Kidney capillary endothelial cell (primary cell): ENCODE results near the gene EPHX1.

ENCODE experiments used
- DNase-seq: peaks from one replicate; pipeline ENCODE4 v3.0.0-alpha.2; 2018; ENCODE audit warnings: low spot score

EPHX1 gene

GRCh38 chr1:225861834-225862580 lies 52.1 kb downstream of the EPHX1 start:
- no peak for DNase-seq

DNA sequence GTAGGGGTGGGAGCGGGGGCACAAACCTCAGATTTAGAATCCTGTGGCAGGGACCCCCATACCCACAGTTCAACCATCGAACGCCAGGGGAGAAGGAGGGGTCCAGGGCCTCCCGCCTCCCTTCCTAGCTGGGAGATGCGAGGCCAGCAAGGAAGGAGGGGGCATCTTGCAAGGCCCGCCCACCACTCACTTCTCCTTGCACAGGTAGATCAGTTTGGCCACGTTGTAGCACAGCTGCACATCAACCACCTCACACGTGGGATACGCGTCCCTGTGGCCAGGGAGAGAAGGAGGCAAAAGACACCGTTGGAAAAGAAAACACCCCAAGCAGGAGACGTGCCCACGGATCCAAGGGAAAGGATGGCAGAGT lies 52.6 kb downstream of the EPHX1 start:
- no peak for DNase-seq

GRCh38 chr1:225863167-225863566 lies 53.2 kb downstream of the EPHX1 start:
- DNase-seq = no peak

DNA sequence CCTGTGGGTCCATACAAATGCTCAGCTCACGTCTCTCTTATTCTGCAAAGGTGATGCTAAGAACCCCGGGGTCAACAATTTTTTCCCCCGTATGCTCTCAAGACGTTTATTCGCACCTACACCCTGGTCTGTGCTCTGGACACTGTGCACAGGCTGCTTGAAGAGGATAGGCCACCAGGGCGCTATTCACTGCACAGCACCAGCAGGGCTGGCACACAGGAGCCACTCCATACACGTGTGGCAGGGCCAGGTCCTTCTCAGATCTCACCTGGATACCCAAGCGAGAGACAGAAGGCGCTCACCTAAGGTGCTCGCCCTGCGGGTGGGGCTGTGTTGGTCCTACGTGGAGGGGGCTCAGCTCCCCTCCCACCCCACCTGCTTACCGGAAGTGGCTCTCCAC lies 55.6 kb downstream of the EPHX1 start:
- DNase-seq = no peak

DNA sequence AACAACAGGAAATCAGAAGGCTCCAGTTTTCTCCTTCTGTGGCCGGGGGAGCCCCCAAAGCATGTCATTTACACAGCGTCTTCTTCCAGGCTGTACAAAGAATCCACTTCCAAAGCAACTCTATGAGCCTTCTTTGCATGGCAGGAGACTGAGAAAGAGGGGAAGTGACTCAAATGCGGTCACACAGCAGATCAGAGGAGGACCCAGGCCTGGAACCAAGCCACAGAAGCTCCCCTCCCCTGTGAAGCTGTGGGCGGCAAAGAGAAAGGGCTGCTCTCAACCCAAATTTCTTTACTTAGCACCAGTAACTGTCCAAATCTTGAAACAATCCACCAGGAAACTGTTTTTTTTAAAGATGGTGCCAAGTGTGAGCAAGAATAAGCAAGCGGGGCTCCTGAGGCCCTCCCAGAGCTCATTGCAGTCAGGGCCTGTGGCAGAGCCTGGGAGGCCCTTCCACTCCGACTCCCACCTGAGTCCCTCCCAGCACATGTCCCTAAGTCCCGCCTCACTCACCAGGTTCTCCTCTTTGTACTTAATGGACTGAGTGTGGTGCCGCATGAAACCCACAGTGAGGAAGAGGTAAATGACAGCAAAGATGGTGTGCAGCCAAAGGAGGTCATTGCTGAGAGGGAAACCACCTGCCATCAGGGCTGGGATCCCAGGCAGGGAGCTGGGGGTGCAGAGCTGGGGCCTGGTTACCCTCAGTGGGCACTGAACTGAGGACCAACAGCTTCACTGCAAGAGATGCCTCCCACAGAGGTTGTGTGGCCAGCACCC lies 56.3 kb downstream of the EPHX1 start:
- peak; percentile 76 for DNase-seq

DNA sequence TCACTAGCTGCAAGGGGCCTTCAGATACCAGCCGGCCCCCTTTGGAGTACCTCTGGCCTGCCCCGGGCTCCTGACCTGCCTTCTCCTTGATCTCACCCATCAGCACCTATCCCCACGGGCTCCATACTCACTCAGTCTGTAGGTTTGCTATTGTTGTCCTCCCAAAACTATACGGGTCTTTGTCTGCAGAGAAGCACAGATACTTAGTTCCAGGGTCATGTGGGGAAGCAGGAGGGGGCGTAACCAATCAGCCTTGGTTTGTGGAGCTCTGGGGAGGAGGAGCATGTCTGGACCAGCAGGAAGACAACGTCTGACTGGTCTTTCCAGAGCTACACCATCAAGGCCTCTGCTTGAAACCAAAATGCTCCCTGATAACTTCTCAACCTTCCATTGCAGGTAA lies 57.1 kb downstream of the EPHX1 start:
- no peak for DNase-seq

DNA sequence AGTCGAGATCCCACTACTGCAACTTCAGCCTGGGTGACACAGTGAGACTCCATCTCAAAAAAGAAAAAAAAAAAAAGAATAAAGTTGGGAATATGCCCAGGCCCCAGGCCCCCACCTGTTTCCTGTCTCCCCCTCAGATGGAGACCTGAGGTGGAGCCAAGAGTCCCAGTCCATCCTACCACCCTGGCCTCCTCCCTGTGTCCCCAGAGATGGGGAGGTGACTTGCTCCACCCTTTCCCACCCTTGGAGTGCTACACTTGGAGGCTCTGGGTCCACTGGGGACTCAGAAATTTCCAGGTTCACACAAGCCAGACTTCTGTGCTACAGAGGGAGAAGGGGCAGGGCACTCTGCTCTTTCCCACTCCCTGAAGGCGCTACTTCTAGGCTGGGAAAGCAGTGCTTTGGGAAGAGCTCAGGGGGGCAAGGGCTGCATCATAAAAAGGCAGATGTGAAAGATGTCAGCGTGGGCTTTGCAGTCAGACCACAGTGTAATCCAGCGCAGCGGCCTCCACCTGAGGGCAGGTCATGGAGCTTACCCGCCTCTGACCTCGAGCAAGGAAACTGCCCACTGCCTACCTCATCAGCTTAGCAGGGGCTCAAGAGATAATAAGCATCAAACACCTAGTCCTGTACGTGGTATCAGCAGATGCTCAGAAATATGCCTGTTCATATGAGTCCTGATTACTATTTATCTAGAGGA lies 58.9 kb downstream of the EPHX1 start:
- DNase-seq = no peak

GRCh38 chr1:225870911-225871310 lies 61.0 kb downstream of the EPHX1 start:
- DNase-seq = no peak

- DNase-seq = no peak
These were observed 61.6 kb downstream of the EPHX1 start for GRCh38 chr1:225871359-225872074.

- DNase-seq = no peak
These were observed 62.1 kb downstream of the EPHX1 start for GRCh38 chr1:225872075-225872430.

- DNase-seq = no peak
These were observed 63.4 kb downstream of the EPHX1 start for GRCh38 chr1:225873281-225873850.

GRCh38 chr1:225874431-225874830 lies 64.5 kb downstream of the EPHX1 start:
- no peak for DNase-seq

DNA sequence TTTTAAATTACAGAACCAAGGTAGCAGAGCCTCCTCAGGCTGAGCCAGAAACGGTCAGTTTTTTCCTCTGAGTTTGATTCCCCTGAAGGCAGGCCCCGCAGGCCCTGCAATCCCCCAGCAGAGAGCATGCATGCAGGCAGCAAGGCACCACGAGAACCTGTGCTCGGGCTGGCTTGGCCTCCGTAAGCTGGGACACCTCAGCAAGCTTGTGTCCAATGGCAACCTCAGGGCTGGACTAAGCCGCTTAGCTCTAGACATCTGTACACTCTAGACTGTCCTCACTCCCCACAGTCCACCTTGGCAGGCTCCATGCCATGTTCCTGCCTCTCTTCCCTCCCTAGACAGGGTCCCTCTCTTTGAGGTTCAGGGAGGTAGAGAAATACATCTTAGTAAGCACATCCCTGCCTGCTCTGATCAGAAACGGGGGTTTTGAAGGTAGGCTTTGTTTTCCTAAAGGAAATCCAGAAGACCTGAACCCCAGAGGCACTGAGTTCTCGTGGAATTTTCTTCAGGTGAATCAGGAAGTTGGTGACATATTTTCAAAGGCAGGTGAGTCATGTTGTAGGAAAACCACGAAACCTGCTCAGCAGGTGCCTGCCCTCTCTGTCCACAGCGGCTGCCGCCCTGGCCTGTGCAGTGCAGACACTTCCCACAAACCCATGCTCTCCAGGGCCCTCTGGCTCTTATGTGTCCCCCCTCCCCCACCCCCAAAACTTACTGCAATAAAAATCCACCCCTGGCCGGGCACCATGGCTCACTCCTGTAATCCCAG lies 65.3 kb downstream of the EPHX1 start:
- no peak for DNase-seq

GRCh38 chr1:225876900-225877510 lies 67.1 kb downstream of the EPHX1 start:
- DNase-seq = no peak

- peak; percentile 46 for DNase-seq
These were observed 67.7 kb downstream of the EPHX1 start for GRCh38 chr1:225877580-225877979.

GRCh38 chr1:225878282-225878681 lies 68.4 kb downstream of the EPHX1 start:
- DNase-seq = no peak

- no peak for DNase-seq
These were observed 69.7 kb downstream of the EPHX1 start for GRCh38 chr1:225879521-225880221.

- no peak for DNase-seq
These were observed 70.3 kb downstream of the EPHX1 start for GRCh38 chr1:225880222-225880588.

DNA sequence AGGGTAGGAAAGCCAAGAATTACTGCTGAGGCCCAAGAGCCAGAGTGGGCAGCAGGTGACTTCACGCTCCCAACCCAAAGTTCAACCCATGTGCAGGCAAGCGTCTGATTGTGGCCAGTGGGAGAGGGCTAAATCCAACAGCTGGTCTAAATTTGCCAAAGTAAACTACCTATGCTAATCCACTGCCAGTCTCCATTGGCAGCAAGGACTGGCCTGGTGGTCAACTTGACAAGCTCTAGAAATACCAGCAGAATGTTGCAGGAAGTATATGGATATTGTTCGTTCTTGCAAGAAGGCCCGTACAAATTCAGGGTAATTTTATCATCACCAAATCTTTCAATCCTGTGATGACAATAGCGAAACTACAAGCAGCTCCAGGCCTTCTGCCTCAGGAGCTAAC lies 70.7 kb downstream of the EPHX1 start:
- DNase-seq = no peak
